COLO829 (cell line): ENCODE results near the gene MRPL27.
"Not testable (repeated sequence)": the region's sequence is repeated elsewhere in the genome, so short reads cannot be mapped to it uniquely, and the experiment has no call there.

Experiments
- DNase-seq: peaks from one replicate; pipeline ENCODE4 v3.0.0; 2012; ENCODE audit warnings: low spot score

MRPL27 gene

GRCh38 chr17:50372758-50373556 lies at the start of gene MRPL27, which contains the start of gene EME1:
Gene MRPL27 (minus strand): TSS chr17:50373184. CDS start chr17:50373170, 14 bp downstream.
Gene EME1 (plus strand): TSS chr17:50373229. CDS start chr17:50375209, 1,980 bp downstream.
- DNase-seq: peak; percentile 88

- no peak for DNase-seq
These were observed 49.8 kb upstream of the MRPL27 start for GRCh38 chr17:50422738-50423137.

GRCh38 chr17:50421308-50422051 lies 48.5 kb upstream of the MRPL27 start:
- no peak for DNase-seq

- DNase-seq: peak; percentile 63
These were observed 47.6 kb upstream of the MRPL27 start for GRCh38 chr17:50420419-50421112.

- not testable (repeated sequence) for DNase-seq
These were observed 46.6 kb upstream of the MRPL27 start for GRCh38 chr17:50419577-50419976.

- DNase-seq: no peak
These were observed 41.8 kb upstream of the MRPL27 start for GRCh38 chr17:50414808-50415207.

GRCh38 chr17:50412188-50412732 lies 39.3 kb upstream of the MRPL27 start:
- no peak for DNase-seq

- DNase-seq: no peak
These were observed 34.9 kb upstream of the MRPL27 start for GRCh38 chr17:50407921-50408320.

- DNase-seq: no peak
These were observed 33.6 kb upstream of the MRPL27 start for GRCh38 chr17:50406578-50406977.

- not testable (repeated sequence) for DNase-seq
These were observed 32.4 kb upstream of the MRPL27 start for GRCh38 chr17:50405351-50405750.

- DNase-seq: not testable (repeated sequence)
These were observed 26.6 kb upstream of the MRPL27 start for GRCh38 chr17:50399591-50399990.

GRCh38 chr17:50398672-50399071 lies 25.7 kb upstream of the MRPL27 start:
- not testable (repeated sequence) for DNase-seq

- DNase-seq: no peak
These were observed 24.9 kb upstream of the MRPL27 start for GRCh38 chr17:50397919-50398285.

GRCh38 chr17:50397111-50397918 lies 24.3 kb upstream of the MRPL27 start, which contains the start of gene LRRC59:
Gene LRRC59 (minus strand): TSS chr17:50397523. CDS start chr17:50397317, 206 bp downstream.
- DNase-seq: peak; percentile 79

GRCh38 chr17:50396261-50397110 lies 23.5 kb upstream of the MRPL27 start:
- DNase-seq: no peak

- DNase-seq: no peak
These were observed 21.7 kb upstream of the MRPL27 start for GRCh38 chr17:50394711-50395110.

GRCh38 chr17:50393700-50394099 lies 20.7 kb upstream of the MRPL27 start:
- DNase-seq: no peak

GRCh38 chr17:50392621-50393020 lies 19.6 kb upstream of the MRPL27 start:
- no peak for DNase-seq

GRCh38 chr17:50389534-50389933 lies 16.6 kb upstream of the MRPL27 start:
- DNase-seq: no peak

- no peak for DNase-seq
These were observed 15.7 kb upstream of the MRPL27 start for GRCh38 chr17:50388728-50389127.
